B cell (primary cell): ENCODE measurements around the gene MOSPD3.
A peak's percentile ranks its signal among the peaks of the same experiment; 100 is the strongest.

ENCODE experiments used
- CTCF ChIP-seq: fragments of 200-600 bp; IDR thresholded peaks from one replicate; pipeline ENCODE4 v1.8.0; 2022; ENCODE audit warnings: antibody characterized with exemption, mild to moderate bottlenecking
- EZH2 ChIP-seq: IDR thresholded peaks from 2 replicates; pipeline ENCODE4 v1.6.1; 2012; ENCODE audit warnings: borderline replicate concordance, low read depth, mild to moderate bottlenecking, moderate library complexity, low read length; ENCODE audit not compliant: insufficient read depth, poor library complexity, severe bottlenecking

- TF ChIP-seq CTCF (peak; percentile 41), EZH2 (no peak)
These were observed 23.9 kb upstream of the MOSPD3 start for GRCh38 chr7:100588438-100588837.
